Measurements from ENCODE around the gene MDM4. TPM values are rescaled to one million over a fixed set of nuclear protein-coding genes. Genes with fewer than 3 reads are reported as not detected.
"Not testable (repeated sequence)": the region's sequence is repeated elsewhere in the genome, so short reads cannot be mapped to it uniquely, and the experiment has no call there.

MDM4 gene
- total RNA-seq, 1 donor from 2014 or later: 88.9 TPM

DNA sequence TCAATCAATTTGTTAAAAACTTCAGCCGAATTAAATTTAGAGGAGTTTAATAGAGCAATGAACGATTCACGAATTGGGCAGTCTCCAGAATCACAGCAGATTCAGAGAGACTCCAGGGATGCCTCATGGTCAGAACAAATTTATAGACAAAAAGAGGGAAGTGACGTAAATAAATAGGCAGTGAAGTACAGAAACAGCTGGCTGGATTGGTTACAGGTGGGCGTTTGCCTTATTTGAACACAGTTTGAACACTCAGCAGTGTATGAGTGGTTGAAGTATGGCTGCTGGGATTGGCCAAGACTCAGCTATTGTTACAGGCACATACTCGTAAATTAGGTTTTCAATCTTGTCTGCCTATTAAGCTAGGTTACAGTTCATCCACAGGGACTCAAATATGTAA lies 43.8 kb downstream of the MDM4 start:
- intact Hi-C loops (cut with micrococcal nuclease): not testable (repeated sequence)

DNA sequence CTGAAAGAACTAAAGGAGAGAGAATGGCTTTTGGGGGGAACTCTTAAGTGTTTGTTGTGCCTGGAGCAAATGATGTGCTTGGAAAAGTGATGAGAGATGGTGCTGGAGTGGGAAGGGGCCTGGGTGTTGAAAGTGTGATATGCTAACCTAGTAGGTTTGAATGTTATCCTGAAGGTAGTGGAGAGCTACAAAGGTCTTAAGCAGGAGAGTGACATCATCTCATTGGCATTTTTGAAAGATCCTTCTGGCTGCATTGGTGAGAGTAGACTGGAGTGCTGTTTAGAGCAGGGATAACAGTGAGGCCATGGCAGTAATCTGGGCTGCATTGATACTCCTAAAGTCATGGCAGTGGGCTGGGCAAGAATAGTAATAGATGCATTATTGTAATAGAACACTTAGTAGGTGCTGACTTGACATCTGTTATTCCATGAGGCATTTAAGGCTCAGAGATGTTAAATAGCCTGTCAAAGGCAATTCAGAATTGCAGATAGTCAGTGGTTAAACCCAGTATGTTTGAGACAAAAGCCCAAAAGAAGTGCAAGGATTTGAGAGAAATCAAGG lies 44.5 kb downstream of the MDM4 start:
- intact Hi-C loops (cut with micrococcal nuclease): no loop called here

DNA sequence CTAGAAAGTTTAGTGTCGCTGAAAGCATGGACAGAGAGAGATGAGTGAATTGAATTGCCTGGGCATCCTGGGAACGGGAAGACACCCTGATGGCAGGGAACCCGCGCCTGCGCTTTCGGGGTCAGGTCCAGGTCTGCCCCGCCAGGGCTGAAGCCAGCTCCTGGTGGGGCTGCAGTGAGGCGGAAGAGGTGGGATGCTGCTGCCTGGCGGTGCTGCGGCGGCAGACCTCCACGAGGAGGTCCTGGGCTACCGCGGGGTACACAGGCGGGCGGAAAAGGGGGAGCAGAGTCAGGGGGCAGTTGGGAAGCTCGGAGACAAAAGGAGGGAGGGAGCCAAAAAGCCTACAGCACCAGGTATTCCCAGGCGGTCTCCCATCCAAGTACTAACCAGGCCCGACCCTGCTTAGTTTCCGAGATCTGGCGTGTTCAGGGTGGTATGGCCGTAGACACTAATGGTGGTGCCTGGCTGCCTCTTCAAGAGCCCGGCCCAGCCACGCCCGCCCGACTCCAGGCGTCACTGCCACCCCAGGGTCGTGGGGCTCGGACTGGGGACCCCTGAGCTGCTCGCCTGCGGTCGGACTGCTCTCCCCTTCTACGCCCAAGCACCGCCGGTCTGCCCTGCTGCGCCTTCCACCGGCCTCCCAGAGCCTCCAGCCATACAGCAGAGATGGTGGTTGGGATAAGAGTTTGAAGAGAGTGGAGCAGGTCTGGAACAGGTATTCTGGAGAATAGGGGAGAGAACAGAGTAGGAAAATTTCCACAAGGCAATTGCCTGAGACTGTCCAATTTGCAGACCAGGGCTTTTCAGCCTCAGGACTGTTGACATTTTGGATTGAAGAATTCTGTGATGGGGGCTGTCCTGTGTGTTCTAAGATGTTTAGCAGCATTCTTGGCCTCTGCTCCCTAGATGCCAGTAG lies 46.1 kb downstream of the MDM4 start:
- intact Hi-C loops (cut with micrococcal nuclease): no loop called here

DNA sequence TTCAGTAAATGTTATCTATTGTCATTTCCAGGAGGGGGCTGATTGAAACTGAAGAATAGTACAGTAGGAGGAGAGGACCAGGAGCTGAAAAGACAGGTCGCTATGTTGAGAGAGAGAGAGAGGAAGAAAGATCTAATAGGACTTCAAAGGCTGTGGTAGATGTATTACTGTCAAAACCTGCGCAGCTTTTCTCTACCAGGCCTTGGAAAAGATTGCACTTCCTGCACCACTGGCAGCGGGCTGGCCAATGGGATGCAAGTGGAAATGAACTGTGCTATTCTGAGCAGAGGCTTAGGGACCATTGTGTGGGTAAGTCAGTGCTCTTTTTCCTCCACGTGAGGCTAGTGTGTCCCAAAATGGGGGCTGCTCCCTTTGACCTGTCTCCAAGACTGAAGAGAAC lies 47.1 kb downstream of the MDM4 start:
- intact Hi-C loops (cut with micrococcal nuclease): no loop called here

DNA sequence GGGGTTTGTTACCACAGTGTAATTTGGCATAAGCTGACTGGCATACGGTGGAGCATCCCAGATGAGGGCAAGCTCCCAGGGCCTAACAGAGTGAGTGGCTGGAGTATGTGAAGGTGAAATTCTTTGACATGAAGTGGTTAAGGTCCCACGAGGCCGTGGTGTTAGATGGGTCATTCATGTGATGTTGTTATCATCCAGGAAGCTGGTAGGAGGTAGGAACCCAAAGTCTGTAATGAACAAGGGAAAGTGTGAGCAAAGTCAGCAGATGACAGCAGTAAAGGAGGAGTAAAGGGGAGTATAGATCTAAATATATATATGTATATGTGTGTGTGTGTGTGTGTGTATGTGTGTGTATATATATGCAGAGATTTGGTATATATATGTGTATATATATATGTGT lies 47.6 kb downstream of the MDM4 start:
- intact Hi-C loops (cut with micrococcal nuclease): loop anchor here (2.0 kb wide), 1 partner anchor 19 kb away; no protein-coding TSS in a partner anchor

DNA sequence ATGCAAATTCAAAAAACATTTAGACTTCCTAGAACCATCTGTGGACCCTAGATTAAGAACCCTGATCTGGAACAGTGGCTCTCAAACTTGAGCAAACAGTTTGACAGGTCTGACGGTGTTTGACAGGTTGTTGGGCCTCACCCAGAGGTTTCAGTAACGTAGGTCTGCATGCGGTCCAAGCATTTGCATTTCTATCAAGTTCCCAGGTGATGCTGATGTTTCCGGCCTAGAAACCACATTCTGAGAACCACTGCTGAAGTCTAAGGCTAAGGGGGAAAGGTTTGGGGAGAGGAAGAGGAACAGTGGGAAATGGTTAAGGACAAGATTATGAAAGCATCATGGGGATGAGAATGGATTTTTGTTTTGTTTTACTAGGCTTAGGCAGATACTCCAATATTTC lies 48.6 kb downstream of the MDM4 start:
- intact Hi-C loops (cut with micrococcal nuclease): loop anchor here (1.0 to 2.0 kb wide), 2 partner anchors 20 to 59 kb away; no protein-coding TSS in a partner anchor

DNA sequence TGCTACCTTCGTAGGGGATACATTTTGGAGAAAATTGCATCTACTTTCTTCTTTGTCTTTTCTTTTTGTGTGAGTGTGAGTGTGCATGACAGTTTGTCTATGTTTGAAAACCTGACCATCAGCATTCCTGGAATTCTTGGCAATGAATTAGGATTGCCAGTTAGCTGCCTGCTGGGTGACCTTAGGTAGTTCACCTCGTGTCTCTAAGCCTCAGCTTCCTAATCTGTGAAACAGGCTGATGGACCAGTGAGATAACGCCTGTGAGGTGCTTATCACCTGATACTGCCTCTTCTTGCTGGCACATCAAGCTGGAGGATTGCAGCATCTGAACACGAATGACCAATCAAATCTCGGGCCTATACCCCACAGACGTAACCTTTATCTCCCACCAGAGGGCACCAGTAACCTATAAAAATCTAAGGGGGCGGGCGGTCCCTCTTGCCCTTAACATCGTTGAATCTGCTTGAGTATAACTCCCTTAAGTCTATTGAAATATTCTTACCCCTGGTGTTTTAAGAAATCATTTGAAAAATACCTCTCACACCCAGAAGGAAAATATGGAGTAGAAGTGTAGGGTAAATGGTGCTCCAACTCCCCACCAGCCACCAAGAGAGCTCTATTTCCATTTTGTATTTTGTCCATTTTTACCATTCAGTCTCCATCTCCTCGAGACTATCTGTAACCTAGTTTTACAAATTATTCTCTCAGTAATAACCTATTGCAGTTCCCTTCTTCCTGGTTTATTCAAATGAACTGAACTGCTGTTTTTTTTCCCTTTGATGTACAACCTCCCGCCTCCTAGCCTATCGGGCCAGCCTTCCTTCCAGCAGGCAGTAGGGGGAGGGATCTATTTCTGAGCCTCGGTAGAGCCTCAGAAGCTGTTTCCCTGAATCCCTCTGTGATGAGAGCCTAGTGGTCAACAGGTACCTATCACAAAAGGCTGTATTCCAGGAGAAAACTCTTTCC lies 49.7 kb downstream of the MDM4 start:
- intact Hi-C loops (cut with micrococcal nuclease): loop anchor here (1.0 to 2.0 kb wide), 4 partner anchors 21 to 241 kb away; no protein-coding TSS in a partner anchor

DNA sequence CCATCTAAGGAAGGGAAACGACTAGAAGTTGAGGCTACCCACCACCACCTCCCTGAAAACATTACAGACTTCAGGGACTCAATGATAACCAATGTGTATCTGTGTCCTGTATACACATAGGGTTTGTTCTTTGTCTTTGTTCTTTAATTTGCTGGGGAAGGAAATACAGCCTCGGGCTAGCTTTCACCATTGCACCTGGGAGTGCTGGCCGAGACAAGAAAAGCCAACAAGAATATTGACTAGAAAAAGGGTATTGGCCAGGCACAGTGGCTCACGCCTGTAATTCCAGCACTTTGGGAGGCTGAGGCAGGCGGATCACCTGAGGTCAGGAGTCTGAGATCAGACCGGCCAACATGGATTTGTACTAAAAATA lies 50.4 kb downstream of the MDM4 start:
- intact Hi-C loops (cut with micrococcal nuclease): loop anchor here (1.0 kb wide), 2 partner anchors 197 to 241 kb away; no protein-coding TSS in a partner anchor

DNA sequence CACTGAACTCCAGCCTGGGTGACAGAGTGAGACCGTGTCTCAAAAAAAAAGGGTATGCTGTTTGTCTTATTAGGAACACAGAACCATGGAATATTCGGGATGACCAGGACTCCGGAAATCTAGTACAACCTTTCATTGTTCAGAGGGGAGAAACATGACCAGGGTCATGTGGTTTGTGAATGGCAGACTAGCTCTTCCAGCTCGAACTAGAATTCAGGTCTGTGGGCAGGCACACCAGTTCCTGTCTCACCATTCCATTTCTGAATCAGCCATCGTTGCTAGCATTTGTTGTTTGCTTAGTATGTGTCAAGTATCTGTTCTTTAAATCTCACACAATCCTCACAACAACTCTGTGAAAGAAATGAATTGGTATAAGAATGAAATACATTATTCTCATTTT lies 50.9 kb downstream of the MDM4 start:
- intact Hi-C loops (cut with micrococcal nuclease): no loop called here

DNA sequence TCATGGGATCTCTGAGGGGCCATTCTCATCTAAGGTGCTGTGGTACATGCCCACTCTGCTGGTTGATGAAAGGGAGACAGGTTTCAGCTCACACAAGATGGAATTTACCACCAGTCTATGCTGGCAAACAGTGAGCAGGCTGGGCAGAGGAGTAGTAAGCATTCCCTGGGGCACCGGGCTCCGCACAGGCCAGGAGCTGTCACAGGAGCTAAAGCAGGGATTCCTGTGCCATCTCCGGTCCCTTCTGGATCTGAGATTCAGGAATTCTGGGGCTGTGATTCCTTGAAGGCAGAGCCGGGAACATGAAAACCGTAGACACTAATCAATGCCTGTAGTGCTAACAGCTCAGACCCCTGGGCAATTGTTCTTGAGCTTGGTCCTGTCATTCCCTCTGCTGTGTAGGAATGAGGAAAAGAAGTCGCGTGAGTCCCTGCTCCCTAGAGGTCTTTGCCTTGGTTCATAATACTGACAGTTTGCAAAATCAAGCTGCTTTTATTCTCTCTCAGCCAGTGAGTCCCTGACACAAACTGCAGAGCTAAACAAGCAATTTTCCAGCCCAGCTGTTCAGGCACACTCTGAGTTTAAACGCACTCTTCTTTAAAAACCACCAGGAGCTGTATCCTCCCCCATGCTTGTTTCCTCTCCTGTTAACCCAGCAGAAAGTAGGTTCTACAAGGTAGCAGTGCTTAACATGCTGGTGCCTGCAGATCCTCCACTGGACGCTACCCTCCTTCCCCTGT lies 52.5 kb downstream of the MDM4 start:
- intact Hi-C loops (cut with micrococcal nuclease): no loop called here

DNA sequence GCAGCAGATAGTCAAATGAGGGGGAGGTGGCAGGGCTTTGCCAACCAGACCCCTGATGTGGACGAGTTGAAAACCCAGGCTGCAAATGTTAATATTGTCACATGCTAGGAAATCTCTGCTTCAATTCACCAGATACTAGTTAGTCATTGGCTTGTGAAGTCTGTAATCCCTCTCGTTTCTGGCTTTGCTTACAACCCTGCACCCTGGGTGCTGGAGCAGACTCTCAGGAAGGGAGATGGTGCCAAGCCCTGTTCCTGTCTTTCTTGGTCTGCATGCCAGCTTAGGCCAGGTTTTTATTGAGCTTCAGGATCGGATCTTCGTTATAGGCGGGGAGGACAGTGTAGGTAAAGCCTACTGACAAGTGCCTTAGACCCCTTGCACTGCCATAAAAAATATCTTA lies 53.3 kb downstream of the MDM4 start:
- intact Hi-C loops (cut with micrococcal nuclease): no loop called here

DNA sequence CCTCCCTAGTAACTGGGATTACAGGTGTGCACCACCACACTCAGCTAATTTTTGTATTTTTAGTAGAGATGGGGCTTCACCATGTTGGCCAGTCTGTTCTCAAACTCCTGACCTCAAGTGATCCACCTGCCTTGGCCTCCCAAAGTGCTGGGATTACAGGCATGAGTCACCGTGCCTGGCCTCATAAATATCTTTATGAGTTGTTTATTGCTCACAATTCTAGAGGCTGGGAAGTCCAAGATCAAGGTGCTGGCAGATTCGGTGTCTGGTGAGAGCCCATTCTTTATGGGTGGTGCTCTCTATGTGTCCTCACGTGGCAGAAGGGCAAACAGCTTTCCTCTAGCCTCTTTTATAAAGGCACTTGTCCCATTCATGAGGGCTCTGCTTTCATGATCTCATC lies 53.8 kb downstream of the MDM4 start:
- intact Hi-C loops (cut with micrococcal nuclease): not testable (repeated sequence)

DNA sequence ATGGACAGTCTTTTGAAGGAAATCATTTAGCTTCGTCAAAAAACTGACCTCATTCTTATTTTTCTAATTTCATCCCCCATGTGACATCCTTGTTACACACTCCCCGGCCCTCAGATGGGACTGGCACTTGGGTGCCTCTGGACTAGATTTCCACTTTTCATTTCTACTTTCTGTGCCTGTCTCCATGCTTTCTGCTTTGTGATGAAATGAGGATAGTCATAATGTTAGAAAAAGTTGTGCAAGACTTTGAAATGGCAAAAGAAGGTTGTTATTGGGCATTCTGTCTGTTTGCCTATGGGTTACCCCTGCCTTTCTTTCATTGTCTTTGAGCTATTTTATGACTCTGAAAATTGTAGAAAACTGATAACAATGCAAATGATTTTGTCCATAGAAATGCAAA lies 54.9 kb downstream of the MDM4 start:
- intact Hi-C loops (cut with micrococcal nuclease): no loop called here

DNA sequence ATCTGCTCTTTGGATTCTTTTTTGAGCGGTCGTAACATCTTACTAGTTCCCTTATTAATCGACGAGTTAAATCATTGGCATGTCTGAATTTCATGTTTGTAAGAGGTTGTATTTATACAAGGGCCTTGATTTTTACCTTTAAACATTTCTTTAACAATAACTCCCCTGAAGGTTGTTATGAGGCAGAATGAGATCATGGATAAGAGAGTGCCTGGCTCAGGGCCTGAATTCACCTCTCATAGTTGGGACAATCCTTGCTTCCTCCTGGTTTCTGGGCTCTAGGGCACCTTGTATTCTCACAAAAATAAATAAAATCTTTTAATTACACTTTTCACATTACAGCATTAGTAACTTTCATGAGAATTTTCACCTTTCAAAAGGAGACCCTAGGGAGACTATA lies 55.4 kb downstream of the MDM4 start:
- intact Hi-C loops (cut with micrococcal nuclease): no loop called here

DNA sequence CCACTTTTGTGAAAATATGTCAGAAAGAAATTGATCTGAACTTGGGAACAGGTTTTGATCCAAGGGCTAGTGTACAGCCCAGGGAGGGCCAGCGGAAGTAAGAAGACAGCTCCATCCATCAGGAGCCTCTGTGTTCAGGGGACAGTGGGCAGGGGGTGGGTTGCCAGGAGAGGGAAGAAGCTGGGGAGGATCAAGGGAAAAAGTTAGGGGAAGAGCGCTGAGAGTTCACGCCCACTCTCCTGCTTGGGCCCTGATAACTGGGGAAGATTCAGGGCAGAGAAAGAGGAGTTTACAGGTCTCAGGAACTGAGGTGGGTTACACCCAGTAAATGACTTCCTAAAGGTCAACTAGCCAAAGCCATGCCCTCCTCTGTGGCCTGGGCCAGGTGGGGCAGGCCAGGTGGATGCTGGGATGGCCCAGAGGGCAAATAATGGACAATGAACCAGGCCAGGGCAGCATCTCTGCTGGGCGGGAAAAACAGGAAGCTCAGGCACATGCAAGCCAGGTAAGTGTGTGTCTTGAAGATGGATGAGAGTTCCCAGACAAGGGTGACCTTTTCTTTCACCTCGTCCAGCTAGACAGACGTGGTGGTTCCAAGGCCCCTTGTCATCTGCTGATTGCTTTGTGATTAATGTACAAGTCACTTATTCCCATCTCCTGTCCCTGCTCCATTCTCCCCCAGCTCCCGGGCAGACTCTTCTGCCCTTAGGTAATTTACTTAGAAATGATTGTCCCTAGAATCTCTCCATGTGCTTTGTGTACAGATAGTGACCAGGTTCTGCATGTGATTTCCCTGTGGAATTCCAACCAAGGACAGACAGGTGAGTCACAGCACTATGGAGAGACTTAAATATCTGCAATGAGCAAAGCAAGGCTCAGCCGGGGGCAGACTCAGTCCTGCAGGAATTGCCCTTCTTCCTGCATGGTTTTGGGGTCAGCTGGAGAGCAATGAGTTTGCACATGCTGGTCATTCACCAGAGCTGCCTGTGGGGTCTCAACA lies 57.0 kb downstream of the MDM4 start:
- intact Hi-C loops (cut with micrococcal nuclease): no loop called here

DNA sequence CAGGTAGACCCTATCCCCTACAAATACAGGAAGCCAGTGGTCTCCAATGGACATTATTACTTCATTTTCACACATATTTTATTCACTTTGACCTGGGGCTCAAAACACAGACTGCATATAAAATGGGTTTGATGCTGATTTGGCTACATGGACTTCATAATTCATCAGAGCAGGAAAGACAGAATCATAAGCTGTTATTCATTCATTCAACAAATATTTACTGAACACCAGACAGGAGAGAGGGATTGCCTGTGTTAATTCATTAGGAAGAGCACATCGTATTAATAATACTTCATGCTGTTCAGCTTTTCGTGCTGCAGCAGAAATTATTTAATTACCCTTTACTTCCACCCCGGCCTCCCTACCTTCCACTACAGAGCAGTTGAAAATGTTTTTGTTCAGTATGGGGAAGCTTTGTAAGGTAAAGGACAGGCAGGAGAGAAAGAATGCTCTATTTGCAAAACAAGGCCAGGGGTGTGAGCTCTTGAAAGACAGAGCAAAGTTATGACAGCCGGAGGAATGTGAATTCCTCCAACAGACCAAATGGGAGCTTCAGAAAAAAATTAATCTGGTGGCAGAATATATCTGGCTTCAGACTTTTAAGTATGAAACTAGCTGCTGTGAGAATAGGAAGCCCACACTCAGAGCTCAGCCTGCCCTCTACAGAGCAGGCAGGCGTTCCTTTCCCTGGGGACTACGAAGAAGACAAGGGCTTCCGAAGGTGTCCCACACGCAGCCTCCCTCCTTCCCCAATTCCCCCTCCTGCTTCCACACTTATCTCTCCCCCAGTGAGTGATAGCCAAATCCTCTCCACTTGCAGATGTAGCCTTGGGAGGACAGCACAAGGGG lies 58.0 kb downstream of the MDM4 start:
- intact Hi-C loops (cut with micrococcal nuclease): no loop called here

DNA sequence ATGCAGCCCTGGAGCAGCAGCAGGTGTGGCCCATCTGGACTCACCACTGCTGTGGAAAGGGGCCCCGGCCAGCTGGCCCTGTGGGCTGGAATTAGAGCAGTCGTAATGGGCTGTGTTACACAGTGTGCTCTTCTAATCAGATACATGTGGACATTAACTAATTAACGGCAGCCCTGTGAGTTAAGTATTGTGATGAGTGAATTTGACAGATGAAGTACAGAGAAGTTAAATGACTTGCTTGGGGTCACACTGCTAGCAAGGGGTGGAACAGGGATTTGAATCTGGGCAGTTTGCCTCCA lies 58.6 kb downstream of the MDM4 start:
- intact Hi-C loops (cut with micrococcal nuclease): no loop called here

DNA sequence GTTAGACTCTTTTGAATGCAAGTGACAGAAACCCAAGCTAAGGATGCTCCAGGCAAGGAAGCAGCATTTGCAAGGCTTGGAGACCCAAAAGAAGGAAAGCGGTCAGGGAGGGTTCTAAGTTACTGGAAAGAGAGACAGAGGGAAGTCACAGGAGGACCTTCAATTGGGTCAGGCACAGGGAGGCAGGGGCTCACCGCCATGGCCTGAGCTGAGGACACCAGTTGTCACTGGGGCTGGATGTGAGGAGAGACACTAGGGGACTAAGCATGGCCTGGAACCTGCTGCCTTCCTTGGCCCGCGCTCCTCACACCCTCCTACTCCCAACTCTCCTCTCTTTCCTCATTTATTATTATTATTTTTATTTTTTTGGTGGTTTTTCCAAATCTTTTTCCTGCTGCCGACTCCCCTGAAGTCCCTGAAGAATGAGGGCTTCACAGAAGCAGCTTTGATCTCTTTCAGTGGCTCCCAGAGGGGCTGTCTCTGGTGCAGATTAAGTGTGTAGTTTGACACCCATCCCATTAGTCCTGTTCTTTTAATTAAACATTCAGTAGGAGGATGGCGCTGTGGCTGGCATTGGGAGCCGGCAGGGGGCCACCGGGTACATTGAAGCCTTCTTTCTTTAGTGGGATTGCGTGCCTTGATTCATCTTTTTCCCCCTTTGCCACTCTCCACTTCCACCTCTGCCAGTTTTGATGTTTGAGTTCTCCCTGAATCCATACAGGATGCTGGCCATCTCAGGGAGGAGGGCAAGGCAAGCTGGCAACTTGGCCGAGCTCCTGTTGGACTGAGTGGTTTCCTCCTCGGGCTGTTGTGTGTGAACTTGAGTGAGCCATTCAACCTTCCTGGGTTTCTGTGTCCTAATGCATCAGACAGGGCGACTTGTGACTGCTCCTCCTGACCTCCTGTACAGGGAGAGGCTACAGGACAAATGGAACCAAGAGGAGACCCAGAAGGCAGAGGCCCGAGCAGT lies 59.3 kb downstream of the MDM4 start:
- intact Hi-C loops (cut with micrococcal nuclease): no loop called here
